ENCODE data around the gene FASN. TPM values are rescaled to one million over a fixed set of nuclear protein-coding genes. Genes with fewer than 3 reads are reported as not detected.

Gene FASN
- total and polyA plus RNA-seq, 2 donors (not counting 3 experiments of a cell fraction or from before 2014, with no cell fraction given) = 101 to 360 TPM

DNA sequence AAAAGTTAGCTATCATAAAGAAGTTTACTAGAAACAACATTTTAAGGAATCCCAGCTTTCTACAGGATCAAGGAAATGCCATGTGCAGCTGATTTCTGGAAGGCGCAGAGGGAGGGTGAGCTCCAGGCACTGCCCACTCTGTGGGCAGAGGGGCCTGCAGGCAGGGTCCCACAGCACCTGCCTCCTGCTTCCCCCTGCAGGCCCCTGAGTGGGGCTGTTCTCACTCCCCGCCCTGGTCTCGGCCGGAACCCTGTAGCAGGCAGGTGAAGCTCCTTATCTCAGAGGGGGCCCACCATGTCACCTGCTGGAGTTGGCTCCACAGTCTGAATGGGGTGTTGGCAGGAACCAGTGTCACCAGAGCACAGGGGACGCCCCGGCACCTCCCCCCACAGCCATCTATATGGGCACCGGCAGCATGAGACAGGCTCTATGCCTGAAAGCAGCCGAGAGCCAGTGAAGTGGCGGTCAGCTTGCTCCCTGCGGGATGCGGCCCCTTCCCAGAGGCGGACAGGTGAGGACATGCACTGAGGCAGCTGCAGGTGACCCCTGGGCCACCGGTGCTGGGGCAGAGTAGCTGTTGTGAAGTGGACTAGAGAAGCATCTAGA lies 47.6 kb upstream of the FASN start:
- FAIRE-seq (no peak), DNase-seq (ENCODE audit: low read depth, low spot score) (no peak)
- no TSS peak for BruUV-seq (replicated peaks)
- H3K27me3 ChIP-seq (ENCODE audit: control insufficient read depth in 2 of 2, insufficient read depth in 2 of 2, low read length in 2 of 2) = no peaks in the 10 kb centered on the region
- H3K79me2 ChIP-seq (ENCODE audit: control insufficient read depth, insufficient read depth, low read length) = no peaks in the 10 kb centered on the region
- no peaks in the 10 kb centered on the region for H3K36me3 ChIP-seq (ENCODE audit: control insufficient read depth in 2 of 2, extremely low read depth in 1 of 2, insufficient read depth in 2 of 2, low read length in 2 of 2)
- TF ChIP-seq EZH2 (IDR thresholded peaks at IDR 0.05; ENCODE audit: borderline replicate concordance, low read depth, low read length, severe bottlenecking) = no peak
- TF ChIP-seq JUN (IDR thresholded peaks at IDR 0.05; ENCODE audit: borderline replicate concordance, insufficient read depth, insufficient read length, low read depth) = no peak
- POLR2A ChIA-PET = no interaction called here
- H3K27ac ChIP-seq (ENCODE audit: insufficient read depth, low read depth, low read length) = no peak overlapping the region
- H3K9me3 ChIP-seq (replicated peaks; ENCODE audit: control insufficient read depth, insufficient read depth, low read length) = no peaks in the 10 kb centered on the region
- H3K4me3 ChIP-seq (replicated peaks in 1 of 3; ENCODE audit: insufficient read depth in 1 of 3, low read depth in 1 of 3, low read length in 3 of 3) = no peak overlapping the region
- no peaks in the 10 kb centered on the region for H4K20me1 ChIP-seq (replicated peaks; ENCODE audit: control insufficient read depth, extremely low read depth, insufficient read depth, low read length)
- dilution Hi-C loops (cut with MboI; ENCODE audit: extremely low pct_ligation_motif_present, low sequenced_read_pairs) = no loop called here
- intact Hi-C loops (cut with micrococcal nuclease) = no loop called here
- H3K9ac ChIP-seq (replicated peaks; ENCODE audit: extremely low read depth, insufficient read depth, low read length) = no peak overlapping the region
- no peaks in the 10 kb centered on the region for H3K9me1 ChIP-seq (replicated peaks; ENCODE audit: control insufficient read depth, extremely low read depth, insufficient read depth, low read length)
- H3K4me1 ChIP-seq (ENCODE audit: control insufficient read depth, extremely low read depth, insufficient read depth, low read length) = no peaks in the 10 kb centered on the region
- no peak overlapping the region for H3K4me2 ChIP-seq (ENCODE audit: insufficient read depth, low read length)
- no peak overlapping the region for H2AFZ ChIP-seq (ENCODE audit: low read depth, low read length)
- CTCF ChIA-PET = interaction anchor here (0.6 to 2.1 kb wide), 5 partner anchors 8 to 115 kb away, joined by 4 to 7 read pairs (median 4); no protein-coding TSS in a partner anchor

DNA sequence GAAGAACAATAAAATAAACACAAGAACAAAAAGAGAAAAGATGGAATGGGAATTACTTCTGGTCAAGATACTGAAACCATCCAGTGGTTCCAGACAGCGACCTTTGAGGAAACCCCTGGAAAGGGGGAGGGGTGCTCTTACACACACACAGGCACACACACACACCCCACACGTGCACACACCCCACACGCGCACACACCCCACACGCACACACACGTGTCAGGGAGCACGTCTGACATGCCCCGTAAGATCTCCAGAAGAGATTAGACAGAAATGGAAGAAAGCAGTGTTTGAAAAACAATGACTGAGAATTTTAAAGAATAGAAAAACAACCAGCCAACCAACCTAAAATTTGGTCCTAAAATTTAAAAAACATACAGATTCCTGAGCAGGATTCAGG lies 45.3 kb upstream of the FASN start:
- intact Hi-C loops (cut with micrococcal nuclease) (no loop called here), dilution Hi-C loops (cut with MboI; ENCODE audit: extremely low pct_ligation_motif_present, low sequenced_read_pairs) (no loop called here)
- H3K27me3 ChIP-seq (ENCODE audit: control insufficient read depth in 2 of 2, insufficient read depth in 2 of 2, low read length in 2 of 2) = no peaks in the 10 kb centered on the region
- ChIA-PET POLR2A (no interaction called here), CTCF (interaction anchor here (1.1 to 1.7 kb wide), 2 partner anchors 11 to 112 kb away, joined by 3 to 5 read pairs; partner anchors contain the start of gene RAC3)
- DNase-seq (ENCODE audit: low read depth, low spot score) (no peak), FAIRE-seq (no peak)
- no peak overlapping the region for H3K4me2 ChIP-seq (ENCODE audit: insufficient read depth, low read length)
- H3K27ac ChIP-seq (ENCODE audit: insufficient read depth, low read depth, low read length) = no peak overlapping the region
- no peaks in the 10 kb centered on the region for H4K20me1 ChIP-seq (replicated peaks; ENCODE audit: control insufficient read depth, extremely low read depth, insufficient read depth, low read length)
- H3K79me2 ChIP-seq (ENCODE audit: control insufficient read depth, insufficient read depth, low read length) = no peaks in the 10 kb centered on the region
- no peaks in the 10 kb centered on the region for H3K36me3 ChIP-seq (ENCODE audit: control insufficient read depth in 2 of 2, extremely low read depth in 1 of 2, insufficient read depth in 2 of 2, low read length in 2 of 2)
- BruUV-seq (replicated peaks) = no TSS peak
- TF ChIP-seq, protein P1, sequence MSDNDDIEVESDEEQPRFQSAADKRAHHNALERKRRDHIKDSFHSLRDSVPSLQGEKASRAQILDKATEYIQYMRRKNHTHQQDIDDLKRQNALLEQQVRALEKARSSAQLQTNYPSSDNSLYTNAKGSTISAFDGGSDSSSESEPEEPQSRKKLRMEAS (IDR thresholded peaks at IDR 0.05; ENCODE audit: insufficient read depth, insufficient read length) = no peak
- TF ChIP-seq MYC (IDR thresholded peaks at IDR 0.05; ENCODE audit: low read depth, low read length) (no peak), POLR2AphosphoS5 (IDR thresholded peaks at IDR 0.05; ENCODE audit: insufficient read depth, low read depth, low read length) (no peak), POLR2A (IDR thresholded peaks at IDR 0.05; ENCODE audit: low read depth, low read length) (no peak), JUN (IDR thresholded peaks at IDR 0.05; ENCODE audit: borderline replicate concordance, insufficient read depth, insufficient read length, low read depth) (no peak), FOS (IDR thresholded peaks at IDR 0.05; ENCODE audit: borderline replicate concordance, insufficient read depth, low read length) (no peak), EZH2 (IDR thresholded peaks at IDR 0.05; ENCODE audit: borderline replicate concordance, low read depth, low read length, severe bottlenecking) (no peak), GATA2 (IDR thresholded peaks at IDR 0.05; ENCODE audit: insufficient read depth, insufficient read length, low read depth, low read length) (no peak)
- TF ChIP-seq, protein P2, sequence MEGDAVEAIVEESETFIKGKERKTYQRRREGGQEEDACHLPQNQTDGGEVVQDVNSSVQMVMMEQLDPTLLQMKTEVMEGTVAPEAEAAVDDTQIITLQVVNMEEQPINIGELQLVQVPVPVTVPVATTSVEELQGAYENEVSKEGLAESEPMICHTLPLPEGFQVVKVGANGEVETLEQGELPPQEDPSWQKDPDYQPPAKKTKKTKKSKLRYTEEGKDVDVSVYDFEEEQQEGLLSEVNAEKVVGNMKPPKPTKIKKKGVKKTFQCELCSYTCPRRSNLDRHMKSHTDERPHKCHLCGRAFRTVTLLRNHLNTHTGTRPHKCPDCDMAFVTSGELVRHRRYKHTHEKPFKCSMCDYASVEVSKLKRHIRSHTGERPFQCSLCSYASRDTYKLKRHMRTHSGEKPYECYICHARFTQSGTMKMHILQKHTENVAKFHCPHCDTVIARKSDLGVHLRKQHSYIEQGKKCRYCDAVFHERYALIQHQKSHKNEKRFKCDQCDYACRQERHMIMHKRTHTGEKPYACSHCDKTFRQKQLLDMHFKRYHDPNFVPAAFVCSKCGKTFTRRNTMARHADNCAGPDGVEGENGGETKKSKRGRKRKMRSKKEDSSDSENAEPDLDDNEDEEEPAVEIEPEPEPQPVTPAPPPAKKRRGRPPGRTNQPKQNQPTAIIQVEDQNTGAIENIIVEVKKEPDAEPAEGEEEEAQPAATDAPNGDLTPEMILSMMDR (IDR thresholded peaks at IDR 0.05; ENCODE audit: extremely low read depth in 1 of 2, insufficient read depth in 1 of 2, low read depth in 1 of 2, low read length in 2 of 2) = no peak
- no peak overlapping the region for H3K9ac ChIP-seq (replicated peaks; ENCODE audit: extremely low read depth, insufficient read depth, low read length)
- H2AFZ ChIP-seq (ENCODE audit: low read depth, low read length) = no peak overlapping the region
- H3K4me3 ChIP-seq (replicated peaks in 1 of 3; ENCODE audit: insufficient read depth in 1 of 3, low read depth in 1 of 3, low read length in 3 of 3) = no peak overlapping the region
- no peaks in the 10 kb centered on the region for H3K9me3 ChIP-seq (replicated peaks; ENCODE audit: control insufficient read depth, insufficient read depth, low read length)
- H3K9me1 ChIP-seq (replicated peaks; ENCODE audit: control insufficient read depth, extremely low read depth, insufficient read depth, low read length) = no peaks in the 10 kb centered on the region
- H3K4me1 ChIP-seq (ENCODE audit: control insufficient read depth, extremely low read depth, insufficient read depth, low read length) = no peaks in the 10 kb centered on the region
